Hypothalamus (tissue), 51 donors: ENCODE measurements around the gene IDUA.
A peak's percentile ranks its signal among the peaks of the same experiment; 100 is the strongest.
"Not testable (repeated sequence)": the region's sequence is repeated elsewhere in the genome, so short reads cannot be mapped to it uniquely, and the experiment has no call there.

Experiments
- DNase-seq, 51 donors: peaks; one replicate each; lab custom pipeline; 2025; lab: John Stamatoyannopoulos, UW

The IDUA gene

GRCh38 chr4:986879-987623, at the start of gene IDUA:
TSS of gene IDUA (plus strand) at chr4:987044. CDS start at chr4:987085, 41 bp downstream.
- DNase-seq, result peak; percentile 34 to 88 (median 72)

- DNase-seq, result not testable (repeated sequence)
These were observed 47.3 kb upstream of the IDUA start for GRCh38 chr4:939508-939907.

GRCh38 chr4:945274-946102, 41.4 kb upstream of the IDUA start:
- DNase-seq, result no peak

- DNase-seq, result no peak
These were observed 40.8 kb upstream of the IDUA start for GRCh38 chr4:946103-946450.

GRCh38 chr4:946517-947471, 40.0 kb upstream of the IDUA start:
- no peak for DNase-seq

- DNase-seq, result no peak
These were observed 39.3 kb upstream of the IDUA start for GRCh38 chr4:947491-947971.

- no peak for DNase-seq
These were observed 38.5 kb upstream of the IDUA start for GRCh38 chr4:948101-948935.

- no peak for DNase-seq
These were observed 37.9 kb upstream of the IDUA start for GRCh38 chr4:948936-949300.

- DNase-seq, result no peak
These were observed 37.2 kb upstream of the IDUA start for GRCh38 chr4:949656-950055.

- DNase-seq, result no peak
These were observed 36.5 kb upstream of the IDUA start for GRCh38 chr4:950136-951020.

GRCh38 chr4:951186-951585, 35.7 kb upstream of the IDUA start:
- DNase-seq, result no peak

- no peak for DNase-seq
These were observed 35.0 kb upstream of the IDUA start for GRCh38 chr4:951594-952468.

GRCh38 chr4:952881-953573, 33.8 kb upstream of the IDUA start:
- no peak for DNase-seq

GRCh38 chr4:953574-953915, 33.3 kb upstream of the IDUA start:
- no peak for DNase-seq

- no peak for DNase-seq
These were observed 32.4 kb upstream of the IDUA start for GRCh38 chr4:954211-955020.

- DNase-seq, result no peak
These were observed 31.5 kb upstream of the IDUA start for GRCh38 chr4:955161-955921.
